A673 (cell line): Measurements from ENCODE around the gene BEAN1. TPM values are rescaled to one million over a fixed set of nuclear protein-coding genes. Genes with fewer than 3 reads are reported as not detected.

Experiments
- Bru-seq: library from RNA; stranded (reverse); fragments of 400-500 nt; gene quantifications from one replicate; lab custom pipeline; 2021; lab: Mats Ljungman, UMichigan
- BruChase-seq, 2 experiments: library from RNA; stranded (reverse); fragments of 400-500 nt; gene quantifications; one replicate each; lab custom pipeline; 2021; lab: Mats Ljungman, UMichigan
- BruUV-seq: library from RNA; stranded (reverse); fragments of 400-500 nt; replicated peaks from 2 replicates; lab custom pipeline; 2021; lab: Mats Ljungman, UMichigan
- CTCF ChIA-PET: fragments of 300-600 bp; sonication (Branson Sonifier 250); formaldehyde crosslinking; loops from one replicate; lab custom pipeline; 2022; ENCODE audit warnings: antibody characterized with exemption; lab: Charles Lee
- POLR2A ChIA-PET: fragments of 300-600 bp; sonication (Branson Sonifier 250); formaldehyde crosslinking; loops from one replicate; lab custom pipeline; 2022; ENCODE audit warnings: antibody characterized with exemption; ENCODE audit not compliant: low non-redundant PET; lab: Charles Lee
- DNase-seq: peaks from one replicate; pipeline ENCODE4 v3.0.0-alpha.2; 2015; ENCODE audit warnings: low spot score
- H3K27ac ChIP-seq: fragments of 200-600 bp; sonication (generic); 2 replicates; pipeline ENCODE4 v1.5.1; 2016; ENCODE audit warnings: mixed run types, low read depth, mild to moderate bottlenecking, mixed read lengths, antibody characterized with exemption, low read length; ENCODE audit not compliant: poor library complexity, severe bottlenecking
- H3K27me3 ChIP-seq: fragments of 200-600 bp; sonication (generic); replicated peaks from 2 replicates; pipeline ENCODE4 v1.6.1; 2017; ENCODE audit warnings: mixed run types, low read depth, mild to moderate bottlenecking, mixed read lengths, antibody characterized with exemption, low read length; ENCODE audit not compliant: insufficient read depth, poor library complexity
- H3K36me3 ChIP-seq: fragments of 200-600 bp; sonication (generic); 2 replicates; pipeline ENCODE4 v1.6.1; 2016; ENCODE audit warnings: mixed run types, mild to moderate bottlenecking, mixed read lengths, antibody characterized with exemption, low read length; ENCODE audit not compliant: insufficient read depth, poor library complexity, severe bottlenecking
- H3K4me1 ChIP-seq: fragments of 200-600 bp; sonication (generic); 2 replicates; pipeline ENCODE4 v1.6.1; 2017; ENCODE audit warnings: mixed run types, mild to moderate bottlenecking, mixed read lengths, antibody characterized with exemption, low read length; ENCODE audit not compliant: insufficient read depth, poor library complexity, severe bottlenecking
- H3K4me3 ChIP-seq: fragments of 200-600 bp; sonication (generic); 2 replicates; pipeline ENCODE4 v1.5.1; 2016; ENCODE audit warnings: low read depth, mixed run types, mild to moderate bottlenecking, mixed read lengths, low read length; ENCODE audit not compliant: poor library complexity, severe bottlenecking
- H3K9me3 ChIP-seq: fragments of 200-600 bp; sonication (generic); 2 replicates; pipeline ENCODE4 v1.6.1; 2016; ENCODE audit warnings: mixed run types, low read depth, mild to moderate bottlenecking, mixed read lengths, antibody characterized with exemption, low read length; ENCODE audit not compliant: poor library complexity, severe bottlenecking
- EZH2 ChIP-seq: fragments of 200-600 bp; sonication (generic); IDR thresholded peaks from 2 replicates; pipeline ENCODE4 v1.6.1; 2017; ENCODE audit warnings: borderline replicate concordance, low read depth, mild to moderate bottlenecking, mixed read lengths, antibody characterized with exemption, low read length; ENCODE audit not compliant: poor library complexity, severe bottlenecking
- intact Hi-C: fragments of 100-400 bp; cut with micrococcal nuclease; formaldehyde crosslinking; loops from one replicate; pipeline ENCODE4 v1.10.0; 2022; ENCODE audit not compliant: unreplicated experiment
- long read RNA-seq: library from polyadenylated mRNA; stranded (forward); transcript quantifications from one replicate; pipeline ENCODE4 v2.0.0, GENCODE V29; 2022
- total RNA-seq: library from RNA; stranded (reverse); gene quantifications from 2 replicates; pipeline ENCODE4 v1.2.3, GENCODE V29; 2021
- TF ChIP-seq, protein P1 (sequence below): fragments of 300-800, 200-600 bp; sonication (generic); conservative IDR thresholded peaks from 2 replicates; pipeline ENCODE4 v1.5.1; 2017; ENCODE audit warnings: low read depth, mild to moderate bottlenecking, antibody characterized with exemption, low read length, moderate library complexity, mixed read lengths

Gene BEAN1, protein sequence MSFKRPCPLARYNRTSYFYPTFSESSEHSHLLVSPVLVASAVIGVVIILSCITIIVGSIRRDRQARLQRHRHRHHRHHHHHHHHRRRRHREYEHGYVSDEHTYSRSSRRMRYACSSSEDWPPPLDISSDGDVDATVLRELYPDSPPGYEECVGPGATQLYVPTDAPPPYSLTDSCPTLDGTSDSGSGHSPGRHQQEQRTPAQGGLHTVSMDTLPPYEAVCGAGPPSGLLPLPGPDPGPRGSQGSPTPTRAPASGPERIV
- total RNA-seq (not detected in 2 replicates), Bru-seq, nascent RNA (not detected), BruChase-seq, experiment 1, labeled RNA remaining after a 2-hour chase (not detected), BruChase-seq, experiment 2, labeled RNA remaining after a 6-hour chase (percentile 3 among the genes with signal in this experiment)
- long read RNA-seq: 0 reads

DNA sequence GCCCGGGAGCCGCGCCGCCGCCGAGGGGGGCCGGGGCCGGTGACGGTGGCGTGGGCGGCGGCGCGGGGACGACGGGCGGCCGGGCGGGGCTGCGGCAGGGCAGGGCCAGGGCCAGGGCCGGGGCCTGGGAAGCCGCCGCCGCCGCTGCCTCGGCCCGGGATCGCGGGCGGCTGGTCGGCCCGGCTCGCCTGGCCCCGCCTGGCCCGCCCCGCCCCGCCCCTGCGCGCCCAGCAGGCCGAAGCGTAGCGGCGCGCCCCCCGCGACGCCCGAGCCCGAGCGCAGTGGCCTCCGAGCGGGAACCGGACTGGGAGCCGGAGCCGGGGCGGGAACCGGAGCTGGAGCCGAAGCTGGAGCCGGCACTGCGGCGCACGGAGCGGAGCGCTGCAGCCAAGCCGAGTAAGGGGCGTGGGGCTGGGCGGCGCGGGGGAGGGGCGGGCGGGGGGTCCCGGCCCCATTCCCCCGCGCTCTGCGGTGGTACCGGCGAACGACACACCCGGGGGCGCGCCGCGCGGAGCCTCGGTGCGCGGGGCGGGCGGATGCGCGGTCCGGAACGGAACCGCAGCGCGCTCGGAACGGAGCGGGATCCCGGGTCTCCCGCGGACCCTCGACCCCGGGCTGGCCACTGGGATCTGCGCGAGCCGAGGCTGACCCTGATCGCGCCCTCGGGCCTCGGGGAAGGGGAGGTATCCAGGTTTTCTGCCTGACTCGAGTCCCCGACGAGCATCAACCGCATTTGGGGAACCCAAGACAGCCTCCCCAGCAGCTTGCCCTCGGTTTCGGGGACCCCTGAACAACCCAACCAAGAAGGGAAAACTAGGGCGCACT, at the start of gene BEAN1:
BEAN1 (plus strand) TSS at position 260 of the 825 bp plus-strand sequence. CDS start 10,382 bp downstream, outside the sequence.
- no peak for TF ChIP-seq EZH2
- TF ChIP-seq, protein P1, sequence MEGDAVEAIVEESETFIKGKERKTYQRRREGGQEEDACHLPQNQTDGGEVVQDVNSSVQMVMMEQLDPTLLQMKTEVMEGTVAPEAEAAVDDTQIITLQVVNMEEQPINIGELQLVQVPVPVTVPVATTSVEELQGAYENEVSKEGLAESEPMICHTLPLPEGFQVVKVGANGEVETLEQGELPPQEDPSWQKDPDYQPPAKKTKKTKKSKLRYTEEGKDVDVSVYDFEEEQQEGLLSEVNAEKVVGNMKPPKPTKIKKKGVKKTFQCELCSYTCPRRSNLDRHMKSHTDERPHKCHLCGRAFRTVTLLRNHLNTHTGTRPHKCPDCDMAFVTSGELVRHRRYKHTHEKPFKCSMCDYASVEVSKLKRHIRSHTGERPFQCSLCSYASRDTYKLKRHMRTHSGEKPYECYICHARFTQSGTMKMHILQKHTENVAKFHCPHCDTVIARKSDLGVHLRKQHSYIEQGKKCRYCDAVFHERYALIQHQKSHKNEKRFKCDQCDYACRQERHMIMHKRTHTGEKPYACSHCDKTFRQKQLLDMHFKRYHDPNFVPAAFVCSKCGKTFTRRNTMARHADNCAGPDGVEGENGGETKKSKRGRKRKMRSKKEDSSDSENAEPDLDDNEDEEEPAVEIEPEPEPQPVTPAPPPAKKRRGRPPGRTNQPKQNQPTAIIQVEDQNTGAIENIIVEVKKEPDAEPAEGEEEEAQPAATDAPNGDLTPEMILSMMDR: no peak
- intact Hi-C loops: no loop called here
- Histone ChIP-seq H3K27me3 (peaks cover 78% of the 10 kb centered on the region), H3K4me3 (peak within 1 kb of the TSS; percentile 26), H3K9me3 (no peaks in the 10 kb centered on the region), H3K36me3 (no peaks in the 10 kb centered on the region), H3K4me1 (no peaks in the 10 kb centered on the region), H3K27ac (no peak within 1 kb of the TSS)
- no TSS peak for BruUV-seq
- POLR2A ChIA-PET: no interaction called here
- DNase-seq: no peak
- CTCF ChIA-PET: no interaction called here

DNA sequence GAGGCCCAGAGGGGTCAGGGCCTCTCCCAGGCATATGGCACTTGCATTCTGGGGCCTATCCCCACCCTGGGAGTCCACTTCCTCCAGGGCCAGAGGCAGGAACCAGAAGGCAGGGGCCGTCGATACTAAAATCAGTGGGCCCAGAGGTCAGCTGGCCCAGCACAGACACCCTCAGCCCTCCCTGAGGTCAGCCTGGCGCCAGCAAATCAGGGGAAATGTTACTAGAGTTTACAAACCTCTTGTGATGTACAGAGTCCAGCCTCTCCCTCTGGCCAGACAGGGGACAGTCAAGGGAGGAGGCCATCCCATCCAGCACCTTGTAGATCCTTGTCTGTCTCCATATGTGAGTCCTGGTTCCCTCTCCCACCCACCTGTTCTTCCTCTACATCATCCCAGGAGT, 49.8 kb upstream of the BEAN1 start:
- TF ChIP-seq, protein P1: no peak
- no peak for TF ChIP-seq EZH2
- H3K9me3 ChIP-seq: no peaks in the 10 kb centered on the region
- no peak overlapping the region for H3K27ac ChIP-seq
- H3K36me3 ChIP-seq: no peaks in the 10 kb centered on the region
- H3K4me3 ChIP-seq: no peak overlapping the region
- intact Hi-C loops: no loop called here
- ChIA-PET CTCF (no interaction called here), POLR2A (no interaction called here)
- H3K4me1 ChIP-seq: no peaks in the 10 kb centered on the region
- H3K27me3 ChIP-seq: no peaks in the 10 kb centered on the region
- DNase-seq: no peak
- BruUV-seq: no TSS peak

DNA sequence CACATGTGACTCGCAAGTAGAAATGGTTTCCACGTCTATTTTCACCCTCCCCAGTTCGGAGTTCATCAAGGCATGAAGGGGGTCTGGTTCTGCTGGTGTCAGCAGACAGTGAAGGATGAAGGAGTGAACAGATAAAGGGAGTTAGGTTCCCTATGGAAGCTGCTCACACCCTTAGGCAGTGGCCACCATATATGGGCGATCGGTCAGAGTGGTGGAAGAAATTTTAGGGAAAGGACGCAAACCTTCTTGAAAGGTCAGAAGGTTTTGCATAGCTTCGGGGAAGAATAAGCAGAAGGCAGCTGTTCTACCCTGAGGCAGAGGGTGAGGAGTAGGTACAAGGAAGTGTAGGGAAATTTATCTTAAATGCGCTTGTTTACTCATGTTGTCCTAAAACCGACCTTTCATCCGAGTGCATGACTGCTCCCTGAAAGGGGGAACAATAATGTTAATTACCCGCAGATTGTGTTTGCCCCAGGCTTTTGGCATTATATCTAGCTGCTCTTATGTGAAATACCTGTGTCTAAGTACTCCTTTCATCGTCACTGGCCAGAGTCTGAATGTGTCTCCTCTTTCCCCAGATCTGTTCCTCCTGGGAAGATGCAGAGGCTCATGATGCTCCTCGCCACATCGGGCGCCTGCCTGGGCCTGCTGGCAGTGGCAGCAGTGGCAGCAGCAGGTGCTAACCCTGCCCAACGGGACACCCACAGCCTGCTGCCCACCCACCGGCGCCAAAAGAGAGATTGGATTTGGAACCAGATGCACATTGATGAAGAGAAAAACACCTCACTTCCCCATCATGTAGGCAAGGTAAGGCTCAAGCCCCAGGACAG, 48.1 kb upstream of the BEAN1 start:
- BruUV-seq: no TSS peak
- intact Hi-C loops: no loop called here
- CTCF ChIA-PET: no interaction called here

More for the DNA sequence above, 48.1 kb upstream of the BEAN1 start:
- no peak for TF ChIP-seq EZH2
- TF ChIP-seq, protein P1: no peak
- Histone ChIP-seq H3K9me3 (no peaks in the 10 kb centered on the region), H3K27me3 (no peaks in the 10 kb centered on the region), H3K4me1 (no peaks in the 10 kb centered on the region), H3K4me3 (no peak overlapping the region), H3K36me3 (no peaks in the 10 kb centered on the region), H3K27ac (no peak overlapping the region)
- no peak for DNase-seq
- POLR2A ChIA-PET: no interaction called here
